Smooth muscle cell of trachea (primary cell): ENCODE data around the gene ALG1L2. TPM values are rescaled to one million over a fixed set of nuclear protein-coding genes. Genes with fewer than 3 reads are reported as not detected.

Experiments
- total RNA-seq: library from RNA; depleted of rRNA; stranded (reverse); fragments of >200 nt; gene quantifications from 2 replicates; pipeline ENCODE4 v1.2.1, GENCODE V29; 2014

The ALG1L2 gene
- 0.33 TPM in 1 of 2 replicates, not detected in the other for total RNA-seq

GRCh38 chr3:130081351-130081881, at the start of gene ALG1L2:
Gene ALG1L2, plus strand, starts transcription at chr3:130081831. Its CDS starts 186 bp downstream, at chr3:130082017.

Other genes with a start within 250 kb of the ALG1L2 start
- gene TMCC1, start 188.1 kb upstream of the ALG1L2 start, total RNA-seq: 16.7 and 18.2 TPM in 2 replicates
- gene TRH, start 107.1 kb upstream of the ALG1L2 start, total RNA-seq: not detected in 2 replicates